GM18498 (cell line): ENCODE data around the gene CYBA.
"Not testable (repeated sequence)": the region's sequence is repeated elsewhere in the genome, so short reads cannot be mapped to it uniquely, and the experiment has no call there.

Experiments
- ATAC-seq: cut with Tn5 transposase; IDR thresholded peaks from one replicate; pipeline ENCODE4 v1.9.1; 2021; ENCODE audit warnings: mild to moderate bottlenecking, moderate library complexity; ENCODE audit not compliant: unreplicated experiment

Gene CYBA

DNA sequence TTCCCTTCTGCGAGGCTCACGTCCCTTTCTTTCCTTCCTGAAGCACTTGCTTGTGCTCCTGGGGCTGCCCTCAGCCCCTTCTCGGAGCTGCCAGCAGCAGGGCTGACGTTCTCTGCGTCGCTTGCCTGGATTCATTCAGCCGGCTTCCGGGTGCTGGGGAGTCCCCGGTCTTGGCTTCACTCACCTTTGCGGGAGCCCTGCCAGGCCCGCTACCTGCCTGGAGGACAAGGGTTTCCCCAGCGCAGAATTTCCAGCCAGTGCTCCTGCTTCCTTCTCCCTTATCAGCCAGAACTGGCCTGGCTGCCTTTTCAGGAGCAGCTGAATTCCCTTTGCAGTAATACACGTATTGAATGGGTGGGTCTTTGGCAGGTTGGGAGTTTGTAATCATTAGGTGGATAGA, 34.5 kb downstream of the CYBA start:
- no peak for ATAC-seq

DNA sequence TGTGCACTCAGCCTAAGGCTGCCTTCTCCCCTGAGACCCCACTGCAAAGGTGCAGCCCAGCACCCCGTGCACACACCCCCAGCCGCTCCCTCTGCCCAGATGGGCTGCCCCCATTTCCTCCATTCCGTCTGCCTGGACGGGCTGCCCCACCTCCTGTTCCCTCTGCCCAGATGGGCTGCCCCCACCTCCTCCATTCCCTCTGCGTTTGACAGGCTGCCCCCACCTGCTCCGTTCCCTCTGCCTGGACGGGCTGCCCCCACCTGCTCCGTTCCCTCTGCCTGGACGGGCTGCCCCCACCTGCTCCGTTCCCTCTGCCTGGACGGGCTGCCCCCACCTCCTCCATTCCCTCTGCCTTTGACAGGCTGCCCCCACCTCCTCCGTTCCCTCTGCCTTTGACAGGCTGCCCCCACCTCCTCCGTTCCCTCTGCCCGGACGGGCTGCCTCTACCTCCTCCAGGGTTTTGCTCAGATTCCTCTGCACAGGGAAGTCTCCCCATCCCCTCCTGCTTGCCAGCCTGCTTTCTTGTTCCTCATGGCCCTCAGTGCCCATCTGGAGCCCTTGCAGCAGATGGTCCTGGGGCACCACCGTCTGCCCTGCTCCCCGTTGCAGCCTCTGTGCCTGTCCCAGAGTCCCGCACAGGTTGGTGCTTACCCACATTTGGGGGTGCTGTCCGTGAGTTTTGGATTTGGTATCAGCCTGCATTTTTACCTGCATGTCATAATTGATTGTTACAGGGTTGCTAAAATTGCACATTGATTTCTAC, 35.9 kb downstream of the CYBA start:
- ATAC-seq, result no peak

DNA sequence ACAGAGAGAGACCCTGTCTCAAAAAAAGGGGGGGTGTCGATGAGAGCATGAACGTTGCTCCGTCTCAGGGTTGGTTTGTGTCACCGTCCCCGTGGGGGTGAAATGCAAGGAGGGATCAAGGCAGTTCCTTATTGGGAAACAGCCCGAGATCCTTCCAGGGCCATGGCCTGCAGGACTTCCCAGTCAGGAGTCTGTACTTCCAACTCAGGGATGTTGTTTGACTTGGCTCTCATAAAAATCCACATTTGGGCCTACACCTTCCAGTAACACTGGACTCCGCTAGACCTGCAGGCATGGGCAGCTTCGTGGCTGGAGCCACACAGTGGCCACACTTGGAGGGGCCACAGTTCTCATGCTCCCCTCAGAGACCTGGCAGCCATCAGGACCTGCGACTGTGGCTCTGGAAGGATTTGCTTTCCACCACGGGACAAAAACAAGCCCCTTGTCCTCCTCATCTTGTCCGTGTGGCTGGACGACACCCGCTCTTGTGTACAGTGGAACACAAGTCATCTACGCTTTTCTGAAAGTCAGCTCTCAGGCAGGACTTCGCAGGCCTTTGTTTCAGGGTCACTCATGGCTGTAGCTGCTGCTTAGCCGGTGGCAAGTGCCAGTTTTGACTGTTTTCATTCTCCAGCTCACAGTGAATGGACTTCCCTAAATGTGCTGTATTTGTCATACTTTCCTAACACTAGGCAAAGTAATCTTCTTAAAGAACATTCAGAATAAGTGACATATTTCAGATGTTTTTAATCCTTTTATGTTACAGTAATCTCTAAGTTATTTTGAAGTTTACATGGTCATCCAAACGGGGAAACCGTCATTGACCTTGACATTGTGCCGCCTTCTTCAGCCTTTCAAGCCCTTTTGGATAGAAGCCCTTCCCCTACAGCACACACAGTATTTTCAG, 36.7 kb downstream of the CYBA start:
- ATAC-seq, result no peak

DNA sequence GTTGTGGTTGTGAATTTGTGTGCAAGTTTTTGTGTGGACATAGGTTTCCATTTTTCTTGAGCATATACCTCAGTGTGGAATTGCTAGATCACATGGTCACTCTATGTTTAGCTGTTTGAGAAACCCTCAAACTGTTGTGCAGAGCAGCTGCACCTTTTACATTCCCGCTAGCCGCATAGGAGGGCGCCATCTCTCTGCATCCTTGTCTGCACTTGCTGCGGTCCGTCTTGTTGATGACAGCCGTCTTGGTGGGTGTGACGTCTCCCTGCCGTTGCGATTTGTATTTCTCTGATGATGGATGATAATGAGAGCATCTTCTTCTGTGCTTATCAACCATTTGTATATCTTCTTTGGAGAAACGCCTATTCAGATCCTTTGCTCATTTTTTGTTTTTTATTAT, 37.6 kb downstream of the CYBA start:
- ATAC-seq, result no peak

DNA sequence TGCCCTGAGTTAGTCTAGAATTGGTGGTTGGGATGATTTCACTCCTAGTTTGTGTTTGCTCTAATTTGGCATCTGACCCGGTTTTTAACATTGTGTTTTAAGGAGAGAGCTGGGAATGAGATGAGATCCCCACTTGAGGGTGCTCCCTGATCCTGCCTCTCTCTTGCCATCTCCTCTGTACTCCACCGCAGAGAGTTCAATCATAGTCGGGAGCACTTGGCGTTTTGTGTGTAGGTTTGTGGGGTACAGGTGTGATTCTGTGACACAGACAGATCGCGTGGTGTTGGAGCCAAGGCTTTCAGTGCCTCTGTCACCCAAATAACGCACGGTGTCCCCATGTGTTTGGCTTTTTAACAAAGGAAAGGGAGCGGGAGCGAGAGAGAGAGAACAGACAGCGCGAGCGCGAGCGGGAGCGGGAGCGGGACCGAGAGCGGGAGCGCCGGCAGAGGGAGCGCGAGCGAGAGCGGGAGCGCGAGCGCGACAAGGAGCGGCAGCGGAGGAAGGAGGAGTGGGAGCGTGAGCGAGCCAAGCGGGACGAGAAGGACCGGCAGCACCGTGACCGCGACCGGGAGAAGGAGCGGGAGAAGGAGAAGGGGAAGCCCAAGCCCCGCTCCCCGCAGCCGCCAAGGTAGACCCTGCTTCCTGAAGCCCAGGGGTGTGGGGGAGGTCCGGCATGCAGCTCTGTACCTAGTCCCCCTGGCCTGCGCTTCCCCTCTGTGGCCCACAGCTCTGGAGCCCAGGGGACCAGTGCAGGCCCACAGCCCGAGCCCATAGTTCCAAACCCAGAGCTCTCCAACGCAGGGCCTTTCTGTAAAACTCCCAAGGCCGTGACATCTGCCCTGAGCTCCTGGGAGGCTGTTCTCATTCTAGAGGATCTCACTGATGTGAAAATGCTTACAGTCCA, 39.7 kb downstream of the CYBA start:
- no peak for ATAC-seq

DNA sequence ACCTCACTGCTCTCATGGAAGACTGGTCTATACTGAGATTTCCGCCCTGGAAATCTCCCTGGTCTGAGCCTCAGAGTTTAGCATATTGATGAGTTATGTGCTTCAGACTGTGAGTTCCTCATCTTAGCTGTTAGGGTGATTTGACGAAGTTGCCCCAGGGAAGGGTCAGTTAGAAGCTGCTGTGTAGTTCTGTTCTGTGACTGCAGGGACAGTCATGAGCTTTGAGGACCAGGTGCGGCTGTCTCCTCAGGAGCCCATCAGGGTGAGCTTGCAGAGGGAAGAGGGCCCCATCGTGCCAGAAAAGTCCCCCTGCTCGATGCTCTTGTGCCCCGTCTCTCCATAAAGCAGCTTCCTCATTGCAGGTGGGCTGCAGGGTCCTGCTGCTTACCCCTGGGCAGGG, 40.8 kb downstream of the CYBA start:
- ATAC-seq, result no peak

DNA sequence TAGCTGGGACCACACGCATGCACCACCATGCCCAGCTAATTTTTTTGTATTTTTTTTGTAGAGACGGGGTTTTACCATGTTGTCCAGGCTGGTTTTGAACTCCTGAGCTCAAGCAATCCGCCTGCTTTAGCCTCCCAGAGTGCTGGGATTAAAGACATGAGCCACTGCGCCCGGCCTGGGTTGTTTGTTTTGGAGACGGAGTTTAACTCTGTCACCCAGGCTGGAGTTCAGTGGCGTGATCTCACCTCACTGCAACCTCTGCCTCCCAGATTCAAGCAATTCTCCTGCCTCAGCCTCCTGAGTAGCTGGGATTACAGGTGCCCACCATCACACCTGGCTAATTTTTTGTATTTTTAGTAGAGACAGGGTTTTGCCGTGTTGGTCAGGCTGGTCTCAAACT, 41.4 kb downstream of the CYBA start:
- ATAC-seq, result not testable (repeated sequence)

DNA sequence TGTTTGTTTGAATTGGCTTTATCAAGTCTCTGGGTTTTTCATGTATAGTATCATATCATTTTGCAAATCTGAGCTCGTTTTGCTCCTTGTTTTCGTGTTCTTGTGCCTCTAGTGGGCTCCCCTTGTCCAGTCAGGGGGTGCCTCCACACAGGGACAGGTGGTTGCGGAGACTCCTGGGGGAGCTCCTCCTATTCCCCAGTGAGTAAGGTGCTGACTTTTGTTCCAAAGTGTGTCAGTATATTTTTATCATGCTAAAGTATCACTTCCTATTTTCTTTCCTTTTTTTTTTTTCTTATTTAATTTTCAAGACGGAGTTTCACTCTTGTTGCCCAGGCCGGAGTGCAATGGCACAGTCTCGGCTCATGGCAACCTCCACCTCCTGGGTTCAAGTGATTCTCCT, 42.8 kb downstream of the CYBA start:
- no peak for ATAC-seq

DNA sequence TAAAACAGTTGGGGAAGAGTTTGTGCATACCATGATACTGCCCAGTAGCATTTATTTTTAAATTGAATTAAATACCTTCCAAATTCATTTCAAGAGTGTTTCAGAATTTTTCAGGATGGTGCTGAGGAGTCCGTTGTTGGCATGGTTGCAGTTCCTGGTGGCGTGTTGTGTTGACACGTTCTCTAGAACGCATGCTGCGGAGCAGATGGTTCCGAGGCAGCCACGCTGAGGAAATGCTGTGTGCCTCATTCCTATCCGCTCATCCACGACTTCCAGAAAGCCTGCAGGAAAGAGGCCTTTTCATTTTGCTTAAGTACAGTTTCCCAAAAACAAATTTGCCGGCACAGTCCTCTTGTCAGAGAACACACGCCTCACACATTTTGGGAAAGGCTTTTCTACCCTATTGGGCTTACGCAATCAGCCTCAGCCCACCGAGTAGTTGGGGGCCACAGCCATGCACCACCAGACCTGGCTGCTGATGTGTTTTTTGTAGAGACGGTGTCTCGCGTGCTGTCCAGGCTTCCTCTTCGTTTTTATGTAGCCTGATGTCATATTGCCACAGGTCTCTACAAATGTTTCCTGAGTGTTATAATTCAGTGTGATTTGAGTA, 44.6 kb downstream of the CYBA start:
- no peak for ATAC-seq

DNA sequence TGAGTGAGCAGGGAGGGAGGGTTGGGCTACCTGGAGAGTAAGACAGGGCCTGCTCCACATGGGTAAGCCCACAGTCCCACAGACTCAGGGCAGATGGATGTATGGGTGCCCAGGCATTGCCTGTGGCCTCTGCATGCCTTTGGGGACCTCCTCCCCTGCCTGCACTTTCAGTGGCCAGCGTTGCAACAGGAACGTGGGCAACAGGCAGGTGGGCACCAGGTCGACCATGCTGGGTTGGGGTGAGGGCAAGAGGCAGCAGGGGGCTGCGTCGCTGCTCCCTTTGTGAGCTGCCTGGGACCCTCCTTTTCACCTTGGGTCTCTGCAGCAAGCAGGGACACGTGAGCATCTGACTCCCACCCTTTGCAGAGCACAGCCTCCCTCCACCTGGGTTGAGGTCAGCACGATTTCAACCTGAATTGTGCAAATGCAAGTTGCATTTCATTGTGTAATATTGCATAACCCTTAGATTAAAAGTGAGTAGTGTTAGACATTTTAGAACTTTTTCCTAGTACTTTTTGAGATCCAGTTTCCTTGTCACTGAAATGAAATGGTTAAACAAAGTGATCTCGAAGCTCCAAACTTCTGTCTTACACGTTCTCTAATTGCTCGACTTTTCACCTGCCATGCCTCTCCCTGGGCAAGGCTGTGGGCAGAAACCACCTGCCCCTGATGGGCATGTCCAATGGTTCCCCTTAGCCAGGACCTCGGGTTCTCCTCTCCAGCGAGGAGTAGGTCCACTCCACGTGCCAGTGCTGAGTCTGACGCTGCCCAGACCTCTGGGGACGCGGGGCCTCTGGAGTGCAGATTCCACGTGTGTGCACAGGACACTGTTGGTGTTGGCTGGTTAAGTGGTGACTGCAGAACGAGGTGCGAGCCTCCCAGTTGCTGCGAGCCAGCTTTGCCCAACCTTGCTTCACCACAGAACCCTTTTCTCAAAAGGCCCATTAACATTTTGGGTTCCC, 45.4 kb downstream of the CYBA start:
- ATAC-seq, result no peak

DNA sequence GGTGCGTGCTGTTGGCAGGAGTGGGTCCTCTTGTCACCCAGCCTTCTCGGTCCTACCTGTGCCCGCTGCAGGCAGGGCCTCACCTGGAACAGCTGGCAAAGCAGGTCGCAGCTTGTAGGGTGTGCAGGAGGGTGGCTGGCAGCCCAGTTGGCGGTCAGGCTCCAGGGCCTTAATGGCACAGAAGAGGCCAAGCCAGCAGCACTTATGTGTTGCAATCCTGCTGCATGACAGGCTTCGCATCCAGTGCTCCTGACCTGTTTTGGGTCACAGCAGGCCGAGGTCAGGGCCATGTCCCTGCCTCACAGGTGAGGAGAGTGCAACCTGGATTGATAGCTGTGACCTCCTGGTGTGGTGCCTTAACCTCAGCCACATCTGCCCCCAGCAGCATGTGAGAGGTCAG, 48.8 kb downstream of the CYBA start:
- no peak for ATAC-seq

DNA sequence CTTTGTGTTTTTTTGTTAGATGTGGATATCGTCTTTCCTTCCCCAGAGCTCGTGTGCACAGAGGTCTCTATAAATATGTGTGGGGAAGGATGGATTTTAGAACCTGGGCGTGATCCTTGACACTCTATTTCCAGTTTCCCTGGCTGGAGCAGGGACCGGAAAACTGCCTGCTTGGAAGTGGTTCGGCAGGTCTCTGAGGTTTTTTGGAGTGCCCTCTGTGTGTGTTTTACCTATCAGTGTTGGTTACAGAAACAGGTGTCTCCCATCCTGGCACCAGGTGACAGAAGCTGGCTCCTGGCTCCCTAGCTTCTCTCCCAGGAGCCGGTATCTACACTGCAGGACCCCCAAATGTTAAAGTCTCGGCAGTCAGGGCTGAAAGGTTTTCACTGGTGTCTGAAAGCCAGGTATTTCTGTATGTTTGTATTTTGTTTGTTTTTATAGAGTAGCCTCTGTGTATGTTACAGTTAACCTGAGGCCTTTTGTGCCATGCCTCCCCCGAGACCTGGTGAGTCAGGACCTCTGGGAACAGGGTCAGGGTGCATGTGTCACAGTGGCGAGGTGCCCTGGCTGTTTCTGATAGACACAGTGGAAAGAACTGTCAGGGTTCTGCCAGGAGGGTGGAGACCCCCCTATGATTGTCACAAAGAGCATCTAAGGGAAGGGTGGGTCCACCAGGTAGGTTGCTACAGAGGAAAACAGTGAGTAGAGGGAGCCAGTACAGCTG, 49.4 kb downstream of the CYBA start:
- no peak for ATAC-seq

DNA sequence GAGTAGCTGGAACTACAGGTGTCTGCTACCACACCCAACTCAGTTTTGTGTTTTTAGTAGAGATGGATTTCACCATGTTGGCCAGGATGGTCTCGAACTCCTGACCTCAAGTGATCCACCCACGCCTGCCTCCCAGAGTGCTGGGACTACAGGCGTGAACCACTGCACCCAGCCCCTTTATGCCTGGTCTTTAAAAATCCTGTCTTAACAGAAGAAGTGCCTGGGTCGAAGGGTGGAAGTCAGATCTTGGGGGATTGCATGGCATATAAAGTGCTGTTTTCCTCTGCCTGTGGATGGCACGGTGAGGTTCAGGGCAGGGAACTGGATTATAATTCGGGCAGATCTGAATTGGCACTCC, 50.3 kb downstream of the CYBA start:
- ATAC-seq, result no peak

DNA sequence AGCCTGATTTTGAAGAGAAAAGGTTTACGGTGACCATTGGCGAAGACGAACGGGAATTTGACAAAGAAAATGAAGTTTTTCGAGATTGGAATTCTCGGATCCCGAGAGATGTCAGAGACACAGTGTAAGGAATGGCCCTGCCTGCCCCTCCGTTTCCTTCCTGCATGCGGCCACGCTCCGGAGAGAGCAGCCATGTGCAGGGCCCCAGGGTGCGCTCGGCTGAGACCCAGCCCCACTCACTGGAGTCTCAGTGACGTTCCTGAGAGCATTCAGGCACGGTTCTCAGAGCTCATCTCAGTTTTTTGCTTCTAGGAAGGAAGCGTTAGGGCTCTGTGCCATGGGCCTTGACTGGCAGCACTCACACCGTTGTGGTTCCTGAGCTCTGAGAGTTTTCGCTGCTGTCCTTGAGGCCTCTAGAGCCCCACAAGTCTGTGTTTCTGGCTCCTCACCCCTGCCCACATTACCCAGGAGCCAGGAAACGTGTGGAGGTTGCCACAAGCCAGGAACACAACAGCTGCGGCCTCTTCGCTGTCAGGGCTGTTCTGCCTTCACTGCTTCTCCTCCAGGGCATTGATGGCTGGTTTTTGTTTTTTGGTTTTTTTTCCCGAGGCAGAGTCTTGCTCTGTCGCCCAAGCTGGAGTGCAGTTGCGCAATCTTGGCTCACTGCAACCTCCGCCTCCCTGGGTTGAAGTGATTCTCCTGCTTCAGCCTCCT, 50.9 kb downstream of the CYBA start:
- ATAC-seq, result no peak

DNA sequence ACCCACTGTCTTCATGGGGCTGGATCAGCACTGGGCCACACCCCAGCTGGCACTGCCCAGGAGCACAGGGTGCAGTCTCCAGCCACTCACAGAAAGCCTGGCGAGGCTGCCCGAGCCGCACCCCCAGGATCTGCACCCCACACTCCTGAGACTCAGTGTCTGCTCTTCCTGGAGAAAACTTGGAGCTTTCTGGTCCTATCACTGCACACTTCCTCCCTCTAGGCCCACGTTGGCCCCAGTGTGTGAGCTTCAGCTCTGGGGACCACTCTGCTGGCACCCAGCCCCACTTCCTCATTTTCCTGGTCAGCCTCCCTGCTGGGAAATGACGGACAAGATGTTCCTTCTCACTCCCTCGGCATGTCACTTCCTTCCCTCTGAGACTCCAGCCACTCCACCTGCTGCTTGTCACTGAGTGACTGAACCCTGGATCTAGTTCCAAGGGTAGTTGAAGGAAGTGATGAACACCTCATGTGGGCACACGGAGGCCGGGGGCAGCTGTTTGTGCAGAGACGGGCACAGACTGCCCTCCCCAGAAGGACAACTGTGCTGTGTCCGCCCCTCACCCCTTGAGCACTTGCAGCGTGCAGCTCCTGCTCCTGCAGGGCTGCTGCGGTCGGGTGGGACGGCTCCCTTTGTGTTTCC, 51.6 kb downstream of the CYBA start:
- no peak for ATAC-seq

DNA sequence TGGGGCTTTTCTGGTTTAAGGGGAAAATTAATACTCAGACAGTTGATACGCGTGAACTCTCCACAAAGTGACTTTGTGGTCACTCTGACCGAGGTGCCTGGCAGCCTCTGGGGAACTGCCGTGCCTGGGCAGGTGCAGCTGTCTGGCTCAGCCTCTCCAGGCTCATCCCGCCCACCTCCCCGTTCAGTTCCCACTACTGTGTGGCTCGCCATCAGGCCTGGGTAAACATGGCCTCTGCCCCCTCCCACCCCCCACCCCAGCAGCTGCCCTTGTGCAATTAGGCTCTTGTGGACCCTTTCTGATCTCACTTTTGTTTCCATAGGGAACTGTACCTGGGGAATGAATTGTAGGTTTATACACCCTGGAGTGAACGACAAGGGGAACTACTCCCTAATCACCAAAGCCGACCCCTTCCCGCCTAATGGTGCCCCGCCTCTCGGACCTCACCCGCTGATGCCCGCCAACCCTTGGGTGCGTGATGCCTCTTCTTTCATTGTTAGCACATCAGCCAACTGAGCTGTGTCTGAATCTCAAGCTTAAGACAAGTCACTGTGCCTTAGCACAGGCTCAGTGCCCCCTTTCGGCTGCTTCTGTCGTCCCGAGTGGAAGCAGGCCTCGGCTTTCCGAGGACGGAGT, 52.9 kb downstream of the CYBA start:
- no peak for ATAC-seq

DNA sequence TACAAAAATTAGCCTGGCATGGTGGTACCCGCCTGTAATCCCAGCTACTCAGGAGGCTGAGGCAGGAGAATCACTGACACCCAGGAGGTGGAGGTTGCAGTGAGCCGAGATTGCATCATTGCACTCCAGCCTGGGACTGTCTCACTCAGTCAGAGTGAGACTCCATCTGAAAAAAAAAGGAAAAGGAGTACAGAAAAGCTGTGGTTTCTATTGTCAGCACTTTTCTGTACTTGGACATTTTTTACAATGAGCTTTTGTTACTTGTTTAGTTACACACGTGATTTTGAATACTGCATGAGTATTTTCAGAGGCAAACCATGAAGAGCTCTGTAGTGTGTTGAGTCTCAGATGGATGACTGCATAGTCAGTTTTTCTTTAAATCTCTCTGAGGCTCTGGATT, 54.4 kb downstream of the CYBA start:
- ATAC-seq, result no peak

DNA sequence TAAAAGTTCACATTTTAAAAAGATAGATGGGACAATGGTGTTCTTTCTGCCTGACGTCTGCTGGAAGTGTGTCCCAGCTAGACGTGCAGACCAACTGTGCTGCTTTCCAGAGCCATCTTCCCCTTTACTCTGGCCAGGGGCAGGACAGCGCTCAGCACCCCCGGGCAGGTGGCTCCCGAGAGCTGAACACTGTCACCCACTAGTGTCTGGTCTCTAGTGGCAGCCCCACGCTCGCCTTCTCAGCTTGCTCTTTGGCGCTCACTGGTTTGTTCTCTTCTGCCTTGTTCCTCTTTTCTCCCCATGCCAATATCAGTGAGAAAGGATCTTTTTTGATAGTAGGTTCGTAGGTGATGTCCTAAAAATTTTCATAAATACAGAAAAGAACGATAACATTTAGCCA, 54.9 kb downstream of the CYBA start:
- ATAC-seq, result no peak
